Measurements from ENCODE around the gene BTNL3. TPM values are rescaled to one million over a fixed set of nuclear protein-coding genes. Genes with fewer than 3 reads are reported as not detected.

Gene BTNL3
- total RNA-seq, 1 donor from 2014 or later, result not detected

DNA sequence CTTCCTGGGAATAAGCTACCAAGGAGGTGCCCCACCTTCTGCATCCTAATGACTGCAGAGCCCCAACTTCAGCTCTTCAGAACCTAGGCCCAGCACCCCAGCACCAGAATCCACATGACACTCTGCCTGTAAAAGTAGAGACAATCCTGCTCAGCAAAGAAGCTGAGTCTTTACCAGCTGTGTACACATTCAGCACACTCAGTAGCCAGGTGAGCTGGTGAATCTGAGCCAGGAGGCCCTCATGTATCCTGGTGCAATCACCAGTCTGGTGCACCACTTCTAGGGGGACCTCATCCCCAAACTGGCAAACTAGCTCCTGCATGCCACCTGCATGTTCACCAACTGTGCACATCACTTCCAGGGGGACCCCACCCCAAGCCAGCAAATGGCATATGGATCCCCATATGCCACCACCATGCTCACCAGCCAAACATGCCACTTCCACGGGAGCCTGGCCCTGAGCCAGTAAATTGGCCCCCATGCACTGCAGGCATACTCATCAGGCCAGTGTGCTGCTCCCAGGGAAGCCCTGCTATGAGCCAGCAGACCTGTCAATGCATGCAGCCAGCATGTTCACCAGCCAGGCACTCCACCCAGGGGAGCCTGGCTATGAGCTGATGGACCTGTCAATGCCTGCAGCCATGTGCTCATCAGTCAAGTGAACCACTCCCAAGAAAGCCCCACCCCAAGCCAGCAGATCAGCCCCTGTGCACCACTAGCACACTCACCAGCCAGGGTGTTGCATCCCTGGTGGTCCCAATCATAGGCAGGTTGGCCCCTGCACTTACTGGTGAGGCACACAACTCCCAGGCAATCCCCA lies 35.8 kb downstream of the BTNL3 start:
- Histone ChIP-seq H3K36me3 (ENCODE audit: insufficient read depth, low read length) (no peaks in the 10 kb centered on the region), H3K27ac (ENCODE audit: low read depth, low read length) (no peak overlapping the region), H3K79me2 (ENCODE audit: insufficient read depth, low read length) (no peaks in the 10 kb centered on the region), H3K9ac (ENCODE audit: low read length) (no peak overlapping the region), H3K4me1 (ENCODE audit: insufficient read depth, low read length) (no peaks in the 10 kb centered on the region), H4K20me1 (ENCODE audit: insufficient read depth, low read length) (no peaks in the 10 kb centered on the region), H3K27me3 (ENCODE audit: insufficient read depth, low read length) (no peaks in the 10 kb centered on the region), H3K4me2 (ENCODE audit: low read length) (no peak overlapping the region), H3K9me3 (ENCODE audit: insufficient read depth, low read depth, low read length) (peaks cover 21% of the 10 kb centered on the region), H3K4me3 (ENCODE audit: insufficient read depth, low read depth, low read length) (no peak overlapping the region), H2AFZ (ENCODE audit: low read depth, low read length) (no peak overlapping the region)
- H3K4me3 Mint-ChIP-seq (ENCODE audit: unreplicated experiment), result no peak overlapping the region
- H3K27me3 Mint-ChIP-seq (ENCODE audit: low read depth, unreplicated experiment), result peaks cover 20% of the 10 kb centered on the region
- FAIRE-seq, result no peak
- H3K36me3 Mint-ChIP-seq (ENCODE audit: low read depth, unreplicated experiment), result no peaks in the 10 kb centered on the region
- H3K27ac Mint-ChIP-seq (ENCODE audit: unreplicated experiment), result no peak overlapping the region
- TF ChIP-seq, protein P1, sequence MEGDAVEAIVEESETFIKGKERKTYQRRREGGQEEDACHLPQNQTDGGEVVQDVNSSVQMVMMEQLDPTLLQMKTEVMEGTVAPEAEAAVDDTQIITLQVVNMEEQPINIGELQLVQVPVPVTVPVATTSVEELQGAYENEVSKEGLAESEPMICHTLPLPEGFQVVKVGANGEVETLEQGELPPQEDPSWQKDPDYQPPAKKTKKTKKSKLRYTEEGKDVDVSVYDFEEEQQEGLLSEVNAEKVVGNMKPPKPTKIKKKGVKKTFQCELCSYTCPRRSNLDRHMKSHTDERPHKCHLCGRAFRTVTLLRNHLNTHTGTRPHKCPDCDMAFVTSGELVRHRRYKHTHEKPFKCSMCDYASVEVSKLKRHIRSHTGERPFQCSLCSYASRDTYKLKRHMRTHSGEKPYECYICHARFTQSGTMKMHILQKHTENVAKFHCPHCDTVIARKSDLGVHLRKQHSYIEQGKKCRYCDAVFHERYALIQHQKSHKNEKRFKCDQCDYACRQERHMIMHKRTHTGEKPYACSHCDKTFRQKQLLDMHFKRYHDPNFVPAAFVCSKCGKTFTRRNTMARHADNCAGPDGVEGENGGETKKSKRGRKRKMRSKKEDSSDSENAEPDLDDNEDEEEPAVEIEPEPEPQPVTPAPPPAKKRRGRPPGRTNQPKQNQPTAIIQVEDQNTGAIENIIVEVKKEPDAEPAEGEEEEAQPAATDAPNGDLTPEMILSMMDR (IDR thresholded peaks at IDR 0.05; ENCODE audit: insufficient read depth, low read depth, low read length), result no peak
- TF ChIP-seq EZH2 (IDR thresholded peaks at IDR 0.05; ENCODE audit: insufficient read depth, low read length), result no peak
- peaks cover 12% of the 10 kb centered on the region for H3K9me3 Mint-ChIP-seq (ENCODE audit: unreplicated experiment)
- no peaks in the 10 kb centered on the region for H3K4me1 Mint-ChIP-seq (ENCODE audit: low read depth, unreplicated experiment)
- DNase-seq (ENCODE audit: low read depth), result no peak

DNA sequence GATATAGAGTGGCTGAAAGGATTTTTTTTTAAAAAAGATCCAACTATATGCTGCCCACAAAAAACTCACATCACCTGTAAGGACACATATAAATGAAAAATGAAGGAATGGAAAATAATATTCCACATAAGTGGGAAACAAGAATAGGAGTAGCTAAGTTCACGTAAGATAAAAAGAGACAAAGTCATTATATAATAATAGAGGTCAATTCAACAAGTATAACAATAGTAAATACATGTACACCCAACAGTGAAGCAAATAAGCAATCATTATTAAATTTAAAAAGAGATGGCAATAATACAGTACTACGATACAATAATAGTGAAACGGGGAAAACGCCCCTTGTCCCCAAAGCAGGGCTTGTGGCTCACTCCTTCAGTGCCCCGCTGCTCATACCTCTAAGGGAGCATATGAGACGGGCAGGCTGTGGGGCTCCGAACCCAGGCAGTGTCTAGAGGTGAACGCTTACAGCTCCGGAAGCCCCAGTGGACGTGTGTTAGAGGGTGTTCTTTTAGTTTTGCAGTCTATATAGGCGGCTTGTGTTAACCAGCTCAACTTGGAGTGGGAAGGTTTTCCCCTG lies 38.9 kb downstream of the BTNL3 start:
- Mint-ChIP-seq H3K36me3 (ENCODE audit: low read depth, unreplicated experiment) (no peaks in the 10 kb centered on the region), H3K9me3 (ENCODE audit: unreplicated experiment) (peaks cover 9% of the 10 kb centered on the region), H3K27me3 (ENCODE audit: low read depth, unreplicated experiment) (peaks cover 21% of the 10 kb centered on the region), H3K4me3 (ENCODE audit: unreplicated experiment) (no peak overlapping the region), H3K4me1 (ENCODE audit: low read depth, unreplicated experiment) (no peaks in the 10 kb centered on the region), H3K27ac (ENCODE audit: unreplicated experiment) (no peak overlapping the region)
- Histone ChIP-seq H4K20me1 (ENCODE audit: insufficient read depth, low read length) (no peaks in the 10 kb centered on the region), H3K27ac (ENCODE audit: low read depth, low read length) (no peak overlapping the region), H3K4me3 (ENCODE audit: insufficient read depth, low read depth, low read length) (no peak overlapping the region), H3K36me3 (ENCODE audit: insufficient read depth, low read length) (no peaks in the 10 kb centered on the region), H3K4me2 (ENCODE audit: low read length) (no peak overlapping the region), H3K79me2 (ENCODE audit: insufficient read depth, low read length) (no peaks in the 10 kb centered on the region), H3K4me1 (ENCODE audit: insufficient read depth, low read length) (no peaks in the 10 kb centered on the region), H2AFZ (ENCODE audit: low read depth, low read length) (no peak overlapping the region), H3K9ac (ENCODE audit: low read length) (no peak overlapping the region), H3K27me3 (ENCODE audit: insufficient read depth, low read length) (no peaks in the 10 kb centered on the region), H3K9me3 (ENCODE audit: insufficient read depth, low read depth, low read length) (peaks cover 17% of the 10 kb centered on the region)
- DNase-seq (ENCODE audit: low read depth), result no peak
- no peak for FAIRE-seq
- TF ChIP-seq EZH2 (IDR thresholded peaks at IDR 0.05; ENCODE audit: insufficient read depth, low read length), result no peak
- TF ChIP-seq, protein P1 (IDR thresholded peaks at IDR 0.05; ENCODE audit: insufficient read depth, low read depth, low read length), result no peak
